ENCODE results near the gene PCDHGA8.
A peak's percentile ranks its signal among the peaks of the same experiment; 100 is the strongest.
"Not testable (repeated sequence)": the region's sequence is repeated elsewhere in the genome, so short reads cannot be mapped to it uniquely, and the experiment has no call there.

The PCDHGA8 gene

DNA sequence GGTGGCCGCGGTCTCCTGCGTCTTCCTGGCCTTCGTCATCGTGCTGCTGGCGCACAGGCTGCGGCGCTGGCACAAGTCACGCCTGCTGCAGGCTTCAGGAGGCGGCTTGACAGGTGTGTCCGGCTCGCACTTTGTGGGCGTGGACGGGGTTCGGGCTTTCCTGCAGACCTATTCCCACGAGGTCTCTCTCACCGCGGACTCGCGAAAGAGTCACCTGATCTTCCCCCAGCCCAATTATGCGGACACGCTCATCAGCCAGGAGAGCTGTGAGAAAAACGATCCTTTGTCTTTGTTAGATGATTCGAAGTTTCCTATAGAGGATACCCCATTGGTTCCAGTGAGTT is 22.8 kb downstream of the PCDHGA8 start:
- peaks cover 41% of the 10 kb centered on the region for H3K9me3 ChIP-seq (ENCODE audit: control insufficient read depth, low read length)
- H3K9ac ChIP-seq (ENCODE audit: low read length); H3K4me3 ChIP-seq (ENCODE audit: low read length); H3K27me3 ChIP-seq (ENCODE audit: control insufficient read depth, insufficient read depth, low read length); H3K4me1 ChIP-seq (ENCODE audit: control insufficient read depth, insufficient read depth, low read length); H3K36me3 ChIP-seq (ENCODE audit: control insufficient read depth, insufficient read depth, low read length): not testable (repeated sequence)

DNA sequence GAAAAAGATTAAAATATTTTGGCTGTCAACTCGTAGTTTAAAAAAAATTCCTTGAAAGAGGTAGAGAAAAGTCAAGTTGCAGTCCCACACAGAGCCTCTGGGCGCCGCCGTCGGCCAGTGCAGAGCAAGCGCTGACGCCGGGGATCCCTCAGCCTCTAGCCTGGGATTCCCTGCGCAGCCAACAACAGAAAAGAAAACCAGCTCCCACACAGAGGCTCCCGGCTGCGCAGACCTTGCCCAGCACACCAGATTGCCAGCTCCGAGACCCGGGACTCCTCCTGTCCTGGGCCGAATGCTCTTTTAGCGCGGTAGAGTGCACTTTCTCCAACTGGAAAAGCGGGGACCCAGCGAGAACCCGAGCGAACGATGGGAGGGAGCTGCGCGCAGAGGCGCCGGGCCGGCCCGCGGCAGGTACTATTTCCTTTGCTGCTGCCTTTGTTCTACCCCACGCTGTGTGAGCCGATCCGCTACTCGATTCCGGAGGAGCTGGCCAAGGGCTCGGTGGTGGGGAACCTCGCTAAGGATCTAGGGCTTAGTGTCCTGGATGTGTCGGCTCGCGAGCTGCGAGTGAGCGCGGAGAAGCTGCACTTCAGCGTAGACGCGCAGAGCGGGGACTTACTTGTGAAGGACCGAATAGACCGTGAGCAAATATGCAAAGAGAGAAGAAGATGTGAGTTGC is 25.2 kb downstream of the PCDHGA8 start, which contains the start of gene PCDHGB7:
PCDHGB7 (plus strand) TSS at position 184 of the 679 bp plus-strand sequence; CDS start at position 367, 183 bp downstream.
- H3K9ac ChIP-seq (ENCODE audit: low read length); H3K36me3 ChIP-seq (ENCODE audit: control insufficient read depth, insufficient read depth, low read length); H3K4me1 ChIP-seq (ENCODE audit: control insufficient read depth, insufficient read depth, low read length): not testable (repeated sequence)
- Histone ChIP-seq H3K9me3 (ENCODE audit: control insufficient read depth, low read length) (peaks cover 61% of the 10 kb centered on the region), H3K27me3 (ENCODE audit: control insufficient read depth, insufficient read depth, low read length) (peaks cover 11% of the 10 kb centered on the region), H3K4me3 (ENCODE audit: low read length) (peak within 1 kb of the TSS; percentile 10)

GRCh38 chr5:141419074-141419880 is 26.8 kb downstream of the PCDHGA8 start:
- no peak overlapping the region for H3K4me3 ChIP-seq (ENCODE audit: low read length)
- H3K9me3 ChIP-seq (ENCODE audit: control insufficient read depth, low read length), result peaks cover 52% of the 10 kb centered on the region
- H3K36me3 ChIP-seq (ENCODE audit: control insufficient read depth, insufficient read depth, low read length), result no peaks in the 10 kb centered on the region
- H3K9ac ChIP-seq (ENCODE audit: low read length), result no peak overlapping the region
- H3K4me1 ChIP-seq (ENCODE audit: control insufficient read depth, insufficient read depth, low read length), result no peaks in the 10 kb centered on the region
- peaks cover 13% of the 10 kb centered on the region for H3K27me3 ChIP-seq (ENCODE audit: control insufficient read depth, insufficient read depth, low read length)

DNA sequence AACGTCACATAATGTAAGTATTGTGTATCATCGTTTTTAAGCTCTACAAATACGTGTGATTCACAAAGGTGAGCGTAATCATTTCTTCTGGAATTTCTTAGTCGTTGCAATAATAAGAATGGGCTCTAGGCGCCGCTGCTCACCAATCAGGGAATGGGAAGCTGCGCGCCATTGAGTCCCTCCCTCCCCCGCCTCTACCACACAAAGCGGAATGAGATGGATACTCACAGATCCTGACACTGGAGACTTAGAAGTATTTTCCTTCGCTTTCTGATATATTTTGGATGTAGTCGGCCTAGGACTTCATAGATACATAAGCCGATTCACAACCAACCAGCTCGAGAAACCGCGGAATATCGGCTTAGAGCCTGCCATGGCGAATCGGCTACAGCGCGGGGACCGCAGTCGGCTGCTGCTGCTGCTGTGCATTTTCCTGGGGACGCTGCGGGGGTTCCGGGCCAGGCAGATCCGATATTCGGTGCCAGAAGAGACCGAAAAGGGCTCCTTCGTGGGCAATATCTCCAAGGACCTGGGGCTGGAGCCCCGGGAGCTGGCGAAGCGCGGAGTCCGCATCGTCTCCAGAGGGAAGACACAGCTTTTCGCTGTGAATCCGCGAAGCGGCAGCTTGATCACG is 28.5 kb downstream of the PCDHGA8 start, which contains the start of gene PCDHGA11:
PCDHGA11 (plus strand) TSS at position 197 of the 634 bp plus-strand sequence; CDS start at position 374, 177 bp downstream.
- H3K9ac ChIP-seq (ENCODE audit: low read length), result no peak within 1 kb of the TSS
- H3K36me3 ChIP-seq (ENCODE audit: control insufficient read depth, insufficient read depth, low read length), result no peaks in the 10 kb centered on the region
- peaks cover 46% of the 10 kb centered on the region for H3K9me3 ChIP-seq (ENCODE audit: control insufficient read depth, low read length)
- H3K27me3 ChIP-seq (ENCODE audit: control insufficient read depth, insufficient read depth, low read length), result peaks cover 13% of the 10 kb centered on the region
- no peak within 1 kb of the TSS for H3K4me3 ChIP-seq (ENCODE audit: low read length)
- no peaks in the 10 kb centered on the region for H3K4me1 ChIP-seq (ENCODE audit: control insufficient read depth, insufficient read depth, low read length)

GRCh38 chr5:141421489-141421855 is 29.0 kb downstream of the PCDHGA8 start:
- no peaks in the 10 kb centered on the region for H3K36me3 ChIP-seq (ENCODE audit: control insufficient read depth, insufficient read depth, low read length)
- H3K9ac ChIP-seq (ENCODE audit: low read length), result no peak overlapping the region
- H3K4me1 ChIP-seq (ENCODE audit: control insufficient read depth, insufficient read depth, low read length), result no peaks in the 10 kb centered on the region
- peaks cover 13% of the 10 kb centered on the region for H3K27me3 ChIP-seq (ENCODE audit: control insufficient read depth, insufficient read depth, low read length)
- H3K9me3 ChIP-seq (ENCODE audit: control insufficient read depth, low read length), result peaks cover 46% of the 10 kb centered on the region
- no peak overlapping the region for H3K4me3 ChIP-seq (ENCODE audit: low read length)

GRCh38 chr5:141422742-141423291 is 30.4 kb downstream of the PCDHGA8 start:
- H3K4me3 ChIP-seq (ENCODE audit: low read length), result no peak overlapping the region
- H3K27me3 ChIP-seq (ENCODE audit: control insufficient read depth, insufficient read depth, low read length), result peaks cover 13% of the 10 kb centered on the region
- peaks cover 52% of the 10 kb centered on the region for H3K9me3 ChIP-seq (ENCODE audit: control insufficient read depth, low read length)

DNA sequence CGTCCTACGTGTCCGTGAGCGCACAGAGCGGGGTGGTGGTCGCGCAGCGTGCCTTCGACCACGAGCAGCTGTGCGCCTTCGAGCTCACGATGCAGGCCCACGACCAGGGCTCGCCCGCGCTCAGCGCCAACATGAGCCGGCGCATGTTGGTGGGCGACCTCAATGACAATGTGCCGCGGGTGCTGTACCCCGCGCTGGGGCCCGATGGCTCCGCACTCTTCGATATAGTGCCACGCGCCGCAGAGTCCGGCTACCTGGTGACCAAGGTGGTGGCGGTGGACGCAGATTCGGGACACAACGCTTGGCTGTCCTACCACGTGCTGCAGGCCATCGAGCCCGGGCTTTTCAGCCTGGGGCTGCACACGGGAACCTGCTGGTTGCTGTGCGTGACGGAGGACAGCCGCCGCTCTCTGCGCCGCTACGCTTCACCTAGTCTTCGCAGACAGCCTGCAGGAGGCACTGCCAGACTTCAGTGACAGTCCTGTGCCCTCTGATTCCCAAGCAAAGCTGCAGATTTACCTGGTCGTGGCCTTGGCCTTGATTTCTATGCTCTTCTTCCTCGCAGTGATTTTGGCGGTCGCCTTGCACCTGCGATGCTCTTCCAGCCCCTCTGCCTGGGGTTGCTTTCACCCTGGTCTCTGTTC is 35.5 kb downstream of the PCDHGA8 start:
- peaks cover 38% of the 10 kb centered on the region for H3K9me3 ChIP-seq (ENCODE audit: control insufficient read depth, low read length)
- H3K4me3 ChIP-seq (ENCODE audit: low read length), result peak overlapping the region; percentile 7
- H3K27me3 ChIP-seq (ENCODE audit: control insufficient read depth, insufficient read depth, low read length), result peaks cover 21% of the 10 kb centered on the region
- H3K36me3 ChIP-seq (ENCODE audit: control insufficient read depth, insufficient read depth, low read length), result no peaks in the 10 kb centered on the region
- no peak overlapping the region for H3K9ac ChIP-seq (ENCODE audit: low read length)
- H3K4me1 ChIP-seq (ENCODE audit: control insufficient read depth, insufficient read depth, low read length), result no peaks in the 10 kb centered on the region

More at GRCh38 chr5:141422742-141423291, 30.4 kb downstream of the PCDHGA8 start:
- Histone ChIP-seq H3K9ac (ENCODE audit: low read length) (no peak overlapping the region), H3K4me1 (ENCODE audit: control insufficient read depth, insufficient read depth, low read length) (no peaks in the 10 kb centered on the region), H3K36me3 (ENCODE audit: control insufficient read depth, insufficient read depth, low read length) (no peaks in the 10 kb centered on the region)

GRCh38 chr5:141430332-141431113 is 38.1 kb downstream of the PCDHGA8 start, which contains the start of gene PCDHGA12:
Gene PCDHGA12, plus strand, starts transcription at chr5:141430507. Its CDS starts 253 bp downstream, at chr5:141430760.
- Histone ChIP-seq H3K36me3 (ENCODE audit: control insufficient read depth, insufficient read depth, low read length) (no peaks in the 10 kb centered on the region), H3K4me1 (ENCODE audit: control insufficient read depth, insufficient read depth, low read length) (no peaks in the 10 kb centered on the region), H3K4me3 (ENCODE audit: low read length) (peak within 1 kb of the TSS; percentile 38), H3K9me3 (ENCODE audit: control insufficient read depth, low read length) (peaks cover 41% of the 10 kb centered on the region), H3K27me3 (ENCODE audit: control insufficient read depth, insufficient read depth, low read length) (peaks cover 16% of the 10 kb centered on the region), H3K9ac (ENCODE audit: low read length) (no peak within 1 kb of the TSS)

DNA sequence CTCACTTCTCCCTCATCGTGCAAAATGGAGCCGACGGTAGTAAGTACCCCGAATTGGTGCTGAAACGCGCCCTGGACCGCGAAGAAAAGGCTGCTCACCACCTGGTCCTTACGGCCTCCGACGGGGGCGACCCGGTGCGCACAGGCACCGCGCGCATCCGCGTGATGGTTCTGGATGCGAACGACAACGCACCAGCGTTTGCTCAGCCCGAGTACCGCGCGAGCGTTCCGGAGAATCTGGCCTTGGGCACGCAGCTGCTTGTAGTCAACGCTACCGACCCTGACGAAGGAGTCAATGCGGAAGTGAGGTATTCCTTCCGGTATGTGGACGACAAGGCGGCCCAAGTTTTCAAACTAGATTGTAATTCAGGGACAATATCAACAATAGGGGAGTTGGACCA is 38.9 kb downstream of the PCDHGA8 start:
- H3K9ac ChIP-seq (ENCODE audit: low read length), result no peak overlapping the region
- peaks cover 41% of the 10 kb centered on the region for H3K9me3 ChIP-seq (ENCODE audit: control insufficient read depth, low read length)
- H3K4me1 ChIP-seq (ENCODE audit: control insufficient read depth, insufficient read depth, low read length), result no peaks in the 10 kb centered on the region
- peak overlapping the region; percentile 38 for H3K4me3 ChIP-seq (ENCODE audit: low read length)
- H3K36me3 ChIP-seq (ENCODE audit: control insufficient read depth, insufficient read depth, low read length), result no peaks in the 10 kb centered on the region
- peaks cover 16% of the 10 kb centered on the region for H3K27me3 ChIP-seq (ENCODE audit: control insufficient read depth, insufficient read depth, low read length)

DNA sequence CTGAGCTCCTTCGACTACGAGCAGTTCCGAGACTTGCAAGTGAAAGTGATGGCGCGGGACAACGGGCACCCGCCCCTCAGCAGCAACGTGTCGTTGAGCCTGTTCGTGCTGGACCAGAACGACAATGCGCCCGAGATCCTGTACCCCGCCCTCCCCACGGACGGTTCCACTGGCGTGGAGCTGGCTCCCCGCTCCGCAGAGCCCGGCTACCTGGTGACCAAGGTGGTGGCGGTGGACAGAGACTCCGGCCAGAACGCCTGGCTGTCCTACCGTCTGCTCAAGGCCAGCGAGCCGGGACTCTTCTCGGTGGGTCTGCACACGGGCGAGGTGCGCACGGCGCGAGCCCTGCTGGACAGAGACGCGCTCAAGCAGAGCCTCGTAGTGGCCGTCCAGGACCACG is 39.9 kb downstream of the PCDHGA8 start:
- not testable (repeated sequence) for H3K4me1 ChIP-seq (ENCODE audit: control insufficient read depth, insufficient read depth, low read length); H3K36me3 ChIP-seq (ENCODE audit: control insufficient read depth, insufficient read depth, low read length); H3K4me3 ChIP-seq (ENCODE audit: low read length); H3K9ac ChIP-seq (ENCODE audit: low read length)
- peaks cover 16% of the 10 kb centered on the region for H3K27me3 ChIP-seq (ENCODE audit: control insufficient read depth, insufficient read depth, low read length)
- peaks cover 39% of the 10 kb centered on the region for H3K9me3 ChIP-seq (ENCODE audit: control insufficient read depth, low read length)

DNA sequence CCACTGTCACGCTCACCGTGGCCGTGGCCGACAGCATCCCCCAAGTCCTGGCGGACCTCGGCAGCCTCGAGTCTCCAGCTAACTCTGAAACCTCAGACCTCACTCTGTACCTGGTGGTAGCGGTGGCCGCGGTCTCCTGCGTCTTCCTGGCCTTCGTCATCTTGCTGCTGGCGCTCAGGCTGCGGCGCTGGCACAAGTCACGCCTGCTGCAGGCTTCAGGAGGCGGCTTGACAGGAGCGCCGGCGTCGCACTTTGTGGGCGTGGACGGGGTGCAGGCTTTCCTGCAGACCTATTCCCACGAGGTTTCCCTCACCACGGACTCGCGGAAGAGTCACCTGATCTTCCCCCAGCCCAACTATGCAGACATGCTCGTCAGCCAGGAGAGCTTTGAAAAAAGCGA is 40.3 kb downstream of the PCDHGA8 start:
- not testable (repeated sequence) for H3K4me1 ChIP-seq (ENCODE audit: control insufficient read depth, insufficient read depth, low read length); H3K9ac ChIP-seq (ENCODE audit: low read length); H3K4me3 ChIP-seq (ENCODE audit: low read length); H3K36me3 ChIP-seq (ENCODE audit: control insufficient read depth, insufficient read depth, low read length)
- peaks cover 35% of the 10 kb centered on the region for H3K9me3 ChIP-seq (ENCODE audit: control insufficient read depth, low read length)
- H3K27me3 ChIP-seq (ENCODE audit: control insufficient read depth, insufficient read depth, low read length), result peaks cover 16% of the 10 kb centered on the region
